Measurements from ENCODE around the gene IFITM5.

The IFITM5 gene

GRCh38 chr11:297051-297585 is 2.2 kb downstream of the IFITM5 start:
- H3K4me3 ChIP-seq (ENCODE audit: low read depth, low read length), result no peak overlapping the region
- no peak for DNase-seq (ENCODE audit: low read depth)
- TF ChIP-seq CTCF (conservative IDR thresholded peaks at IDR 0.05; ENCODE audit: low read depth, low read length), result no peak

- H3K4me3 ChIP-seq (ENCODE audit: low read depth, low read length), result no peak overlapping the region
- DNase-seq (ENCODE audit: low read depth), result no peak
- no peak for TF ChIP-seq CTCF (conservative IDR thresholded peaks at IDR 0.05; ENCODE audit: low read depth, low read length)
Observed at GRCh38 chr11:296171-297050, 2.9 kb downstream of the IFITM5 start.

GRCh38 chr11:295351-296170 is 3.8 kb downstream of the IFITM5 start:
- no peak for DNase-seq (ENCODE audit: low read depth)
- no peak for TF ChIP-seq CTCF (conservative IDR thresholded peaks at IDR 0.05; ENCODE audit: low read depth, low read length)
- no peak overlapping the region for H3K4me3 ChIP-seq (ENCODE audit: low read depth, low read length)

GRCh38 chr11:294780-295179 is 4.5 kb downstream of the IFITM5 start:
- no peak overlapping the region for H3K4me3 ChIP-seq (ENCODE audit: low read depth, low read length)
- no peak for DNase-seq (ENCODE audit: low read depth)
- TF ChIP-seq CTCF (conservative IDR thresholded peaks at IDR 0.05; ENCODE audit: low read depth, low read length), result no peak

GRCh38 chr11:293852-294661 is 5.3 kb downstream of the IFITM5 start:
- no peak for DNase-seq (ENCODE audit: low read depth)
- no peak for TF ChIP-seq CTCF (conservative IDR thresholded peaks at IDR 0.05; ENCODE audit: low read depth, low read length)
- H3K4me3 ChIP-seq (ENCODE audit: low read depth, low read length), result no peak overlapping the region

GRCh38 chr11:293271-293851 is 6.0 kb downstream of the IFITM5 start:
- TF ChIP-seq CTCF (conservative IDR thresholded peaks at IDR 0.05; ENCODE audit: low read depth, low read length), result no peak
- H3K4me3 ChIP-seq (ENCODE audit: low read depth, low read length), result no peak overlapping the region
- DNase-seq (ENCODE audit: low read depth), result no peak
